GM18870 (cell line): ENCODE measurements around the gene TRIM65.
A peak's percentile ranks its signal among the peaks of the same experiment; 100 is the strongest.
"Not testable (repeated sequence)": the region's sequence is repeated elsewhere in the genome, so short reads cannot be mapped to it uniquely, and the experiment has no call there.

Source experiments
- ATAC-seq: cut with Tn5 transposase; IDR thresholded peaks from one replicate; pipeline ENCODE4 v1.9.1; 2021; ENCODE audit warnings: moderate library complexity; ENCODE audit not compliant: unreplicated experiment

Gene TRIM65

GRCh38 chr17:75854881-75855309, 41.9 kb downstream of the TRIM65 start:
- no peak for ATAC-seq

- no peak for ATAC-seq
Observed at GRCh38 chr17:75854101-75854748, 42.5 kb downstream of the TRIM65 start.

GRCh38 chr17:75853433-75853832, 43.3 kb downstream of the TRIM65 start:
- no peak for ATAC-seq

- not testable (repeated sequence) for ATAC-seq
Observed at GRCh38 chr17:75851693-75851991, 45.1 kb downstream of the TRIM65 start.

GRCh38 chr17:75850928-75851692, 45.6 kb downstream of the TRIM65 start:
- no peak for ATAC-seq

GRCh38 chr17:75849724-75850123, 47.0 kb downstream of the TRIM65 start:
- no peak for ATAC-seq

- ATAC-seq, result no peak
Observed at GRCh38 chr17:75849279-75849646, 47.5 kb downstream of the TRIM65 start.

- no peak for ATAC-seq
Observed at GRCh38 chr17:75848523-75849278, 48.0 kb downstream of the TRIM65 start.

GRCh38 chr17:75847614-75848522, 48.9 kb downstream of the TRIM65 start:
- no peak for ATAC-seq

GRCh38 chr17:75846692-75847613, 49.8 kb downstream of the TRIM65 start:
- no peak for ATAC-seq

GRCh38 chr17:75845933-75846691, 50.6 kb downstream of the TRIM65 start:
- ATAC-seq, result no peak

GRCh38 chr17:75845058-75845711, 51.6 kb downstream of the TRIM65 start:
- ATAC-seq, result peak; percentile 70

- no peak for ATAC-seq
Observed at GRCh38 chr17:75844530-75845057, 52.2 kb downstream of the TRIM65 start.

GRCh38 chr17:75843577-75844529, 52.9 kb downstream of the TRIM65 start, which contains the start of gene UNC13D:
UNC13D (minus strand) TSS chr17:75844404; CDS start chr17:75844337, 67 bp downstream.
- no peak for ATAC-seq

- ATAC-seq, result no peak
Observed at GRCh38 chr17:75842963-75843576, 53.7 kb downstream of the TRIM65 start.

GRCh38 chr17:75842411-75842810, 54.3 kb downstream of the TRIM65 start:
- no peak for ATAC-seq

GRCh38 chr17:75840799-75841164, 56.0 kb downstream of the TRIM65 start:
- ATAC-seq, result no peak
